Measurements from ENCODE around the gene CDK13.
"Not testable (repeated sequence)": the region's sequence is repeated elsewhere in the genome, so short reads cannot be mapped to it uniquely, and the experiment has no call there.

The CDK13 gene

DNA sequence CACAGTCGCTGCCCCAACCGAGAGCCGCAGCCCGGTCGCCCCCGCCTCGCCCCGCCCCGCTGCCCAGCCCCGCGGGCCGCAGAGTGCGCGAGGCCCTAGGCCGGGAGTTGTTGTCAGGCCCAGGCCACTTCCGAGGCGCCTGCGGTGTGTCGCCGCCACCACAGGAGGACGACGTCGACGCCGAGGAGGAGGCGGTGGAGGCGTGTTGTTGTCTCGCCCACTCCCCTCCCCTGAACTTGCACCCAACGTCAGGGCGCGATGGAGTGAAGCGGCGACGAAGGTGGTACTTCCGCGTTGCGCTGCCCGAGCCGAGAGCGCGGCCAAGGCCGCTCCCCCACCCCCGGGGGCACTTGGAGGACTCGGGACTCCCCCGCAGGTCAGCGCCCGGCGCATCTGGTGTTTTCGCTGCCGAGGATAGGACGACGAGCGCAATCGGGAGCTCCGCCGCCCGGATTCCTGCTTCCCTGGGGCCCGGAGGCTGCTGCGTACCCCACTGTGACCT is at the start of gene CDK13:
Gene CDK13 (plus strand): TSS at position 286 of the 502 bp plus-strand sequence. CDS start 386 bp downstream, outside the sequence.
- Mint-ChIP-seq H3K9me3 (no peaks in the 10 kb centered on the region), H3K36me3 (ENCODE audit: low read depth) (peaks cover 12% of the 10 kb centered on the region), H3K27me3 (ENCODE audit: low read depth) (peaks cover 3% of the 10 kb centered on the region), H3K4me1 (ENCODE audit: low read depth) (peaks cover 33% of the 10 kb centered on the region), H3K4me3 (peak within 1 kb of the TSS; percentile 96), H3K27ac (peak within 1 kb of the TSS; percentile 99)

DNA sequence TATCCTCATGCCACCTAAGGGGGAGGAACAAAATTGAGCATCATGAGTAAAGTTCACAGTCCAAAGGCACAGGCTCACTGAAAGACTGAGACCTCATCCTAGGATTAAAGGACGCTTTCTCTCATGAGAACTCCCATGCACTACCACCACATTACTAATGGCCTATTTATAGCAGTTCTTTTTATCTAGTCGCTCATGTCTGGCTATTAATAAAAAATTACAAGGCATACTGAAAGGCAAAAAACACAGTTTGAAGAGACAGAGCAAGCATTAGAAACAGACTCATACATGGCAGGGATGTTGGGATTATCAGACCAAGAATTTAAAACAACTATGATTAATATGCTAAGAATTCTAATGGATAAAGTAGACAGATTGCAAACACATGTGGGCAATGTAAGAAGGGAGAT is 46.0 kb upstream of the CDK13 start:
- Mint-ChIP-seq H3K36me3 (ENCODE audit: low read depth) (no peaks in the 10 kb centered on the region), H3K4me1 (ENCODE audit: low read depth) (no peaks in the 10 kb centered on the region), H3K27me3 (ENCODE audit: low read depth) (peaks cover 5% of the 10 kb centered on the region), H3K27ac (no peak overlapping the region), H3K9me3 (peaks cover 10% of the 10 kb centered on the region), H3K4me3 (no peak overlapping the region)

DNA sequence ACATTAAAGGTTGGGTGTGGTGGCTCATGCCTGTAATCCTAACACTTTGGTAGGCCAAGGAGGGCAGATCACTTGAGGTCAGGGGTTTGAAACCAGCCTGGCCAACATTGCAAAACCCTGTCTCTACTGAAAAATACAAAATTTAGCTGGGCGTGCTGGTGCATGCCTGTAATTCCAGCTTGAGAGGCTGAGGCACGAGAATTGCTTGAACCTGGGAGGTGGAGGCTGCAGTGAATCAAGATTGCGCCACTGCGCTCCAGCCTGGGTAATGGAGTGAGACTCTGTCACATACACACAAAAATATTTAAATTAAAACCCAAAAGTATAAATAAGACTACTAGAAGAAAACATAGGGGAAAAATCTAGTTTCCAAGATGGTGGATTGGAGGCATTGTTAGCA is 41.9 kb upstream of the CDK13 start:
- Mint-ChIP-seq H3K36me3 (ENCODE audit: low read depth) (no peaks in the 10 kb centered on the region), H3K4me1 (ENCODE audit: low read depth) (no peaks in the 10 kb centered on the region), H3K4me3 (no peak overlapping the region), H3K27ac (no peak overlapping the region), H3K9me3 (peaks cover 10% of the 10 kb centered on the region), H3K27me3 (ENCODE audit: low read depth) (no peaks in the 10 kb centered on the region)

DNA sequence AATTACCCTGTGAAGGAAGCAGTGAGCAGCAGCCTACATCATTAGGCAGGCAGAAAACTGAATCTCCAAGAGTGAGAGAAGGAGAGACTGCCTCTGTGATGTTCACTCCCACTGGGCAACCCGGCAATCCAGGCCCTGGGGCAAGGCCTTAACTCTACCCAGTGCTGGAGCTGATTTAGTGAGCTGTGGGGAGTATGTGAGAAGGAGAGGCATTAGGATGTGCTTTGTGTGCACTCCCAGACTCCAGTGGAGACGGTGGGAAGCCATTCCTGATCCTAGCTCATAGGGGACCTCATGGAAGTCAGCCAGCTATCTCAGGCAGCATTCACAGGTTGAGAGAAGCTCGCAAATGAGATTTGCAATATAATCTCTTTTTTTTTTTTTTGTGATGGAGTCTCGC is 41.1 kb upstream of the CDK13 start:
- Mint-ChIP-seq H3K27ac (no peak overlapping the region), H3K4me1 (ENCODE audit: low read depth) (no peaks in the 10 kb centered on the region), H3K27me3 (ENCODE audit: low read depth) (no peaks in the 10 kb centered on the region), H3K36me3 (ENCODE audit: low read depth) (no peaks in the 10 kb centered on the region), H3K4me3 (no peak overlapping the region), H3K9me3 (peaks cover 10% of the 10 kb centered on the region)

DNA sequence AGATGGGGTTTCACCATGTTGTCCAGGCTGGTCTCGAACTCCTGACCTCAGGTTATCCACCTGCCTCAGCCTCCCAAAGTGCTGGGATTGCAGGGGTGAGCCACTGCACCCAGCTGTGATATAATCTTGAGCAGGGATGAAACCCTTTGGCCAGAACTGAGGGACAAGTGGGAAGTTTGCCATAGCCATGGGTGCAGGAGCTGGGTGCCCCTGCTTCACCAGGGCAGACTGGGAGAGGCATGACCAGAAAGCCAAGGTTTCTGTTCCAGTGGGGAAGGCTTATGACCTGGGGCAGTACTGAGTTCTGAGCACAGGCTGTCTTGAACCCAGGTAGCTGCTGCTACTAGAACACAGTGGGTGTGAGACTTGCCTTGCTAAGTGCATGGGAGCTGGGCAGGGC is 40.5 kb upstream of the CDK13 start:
- H3K27me3 Mint-ChIP-seq (ENCODE audit: low read depth) = no peaks in the 10 kb centered on the region
- no peaks in the 10 kb centered on the region for H3K4me1 Mint-ChIP-seq (ENCODE audit: low read depth)
- H3K4me3 Mint-ChIP-seq = no peak overlapping the region
- no peaks in the 10 kb centered on the region for H3K36me3 Mint-ChIP-seq (ENCODE audit: low read depth)
- peaks cover 10% of the 10 kb centered on the region for H3K9me3 Mint-ChIP-seq
- no peak overlapping the region for H3K27ac Mint-ChIP-seq

DNA sequence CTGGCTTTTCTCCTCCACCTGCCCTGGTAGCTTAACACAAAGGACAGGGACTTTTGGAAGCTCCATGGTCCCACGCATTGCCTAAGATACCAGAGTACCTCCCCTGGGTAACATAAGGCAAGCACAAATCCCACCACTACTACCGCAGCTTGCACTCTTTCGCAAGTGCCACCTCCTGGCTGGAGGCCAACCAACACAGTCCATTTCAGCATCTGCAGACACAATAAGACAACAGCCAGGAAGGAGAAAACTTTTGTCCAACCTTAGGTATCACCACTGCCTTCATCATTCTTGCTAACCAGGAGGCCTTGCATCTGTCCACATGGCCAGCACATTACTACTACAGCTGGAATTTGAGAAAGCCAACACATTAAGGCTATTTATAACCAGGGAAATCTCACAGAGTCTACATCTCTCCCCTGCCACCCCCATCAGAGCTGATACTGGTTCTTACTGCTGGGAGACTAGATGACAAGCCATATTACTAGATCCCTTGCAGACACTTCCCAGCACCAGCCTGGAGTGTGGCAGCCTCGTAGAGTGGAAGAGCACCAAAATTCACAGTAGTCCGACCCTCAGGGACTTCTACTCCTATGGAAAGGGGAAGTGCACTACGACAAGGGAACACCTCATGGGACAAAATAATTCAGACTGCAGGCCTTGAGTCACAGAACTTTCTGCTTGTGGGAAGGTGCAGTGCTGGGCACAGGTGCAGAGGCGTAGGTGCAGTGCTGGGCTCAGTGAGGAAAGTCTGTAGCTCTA is 39.8 kb upstream of the CDK13 start:
- H3K27me3 Mint-ChIP-seq (ENCODE audit: low read depth) = no peaks in the 10 kb centered on the region
- H3K4me3 Mint-ChIP-seq = no peak overlapping the region
- peaks cover 10% of the 10 kb centered on the region for H3K9me3 Mint-ChIP-seq
- no peak overlapping the region for H3K27ac Mint-ChIP-seq
- H3K36me3 Mint-ChIP-seq (ENCODE audit: low read depth) = no peaks in the 10 kb centered on the region
- H3K4me1 Mint-ChIP-seq (ENCODE audit: low read depth) = peaks cover 4% of the 10 kb centered on the region

DNA sequence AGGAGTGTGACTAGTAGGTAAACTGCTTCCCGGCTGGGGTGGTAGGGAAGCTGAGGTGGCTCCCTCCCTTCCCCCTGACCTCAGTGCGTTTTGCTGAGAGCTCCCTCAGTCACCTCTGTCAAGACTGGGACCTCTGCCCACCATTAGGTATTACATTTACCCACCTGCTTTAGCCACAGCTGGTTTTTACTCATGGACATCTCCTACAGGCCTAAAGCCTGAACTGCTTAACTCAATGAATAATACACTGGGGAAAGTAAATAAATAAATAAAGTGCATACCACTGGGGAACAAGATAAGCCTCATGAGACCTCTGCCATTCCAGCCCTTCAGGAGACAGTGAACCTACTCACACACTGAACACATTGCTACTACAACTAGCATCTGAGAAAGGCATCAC is 38.9 kb upstream of the CDK13 start:
- Mint-ChIP-seq H3K27ac (no peak overlapping the region), H3K36me3 (ENCODE audit: low read depth) (no peaks in the 10 kb centered on the region), H3K9me3 (peaks cover 10% of the 10 kb centered on the region), H3K4me1 (ENCODE audit: low read depth) (peaks cover 7% of the 10 kb centered on the region), H3K4me3 (no peak overlapping the region), H3K27me3 (ENCODE audit: low read depth) (no peaks in the 10 kb centered on the region)

DNA sequence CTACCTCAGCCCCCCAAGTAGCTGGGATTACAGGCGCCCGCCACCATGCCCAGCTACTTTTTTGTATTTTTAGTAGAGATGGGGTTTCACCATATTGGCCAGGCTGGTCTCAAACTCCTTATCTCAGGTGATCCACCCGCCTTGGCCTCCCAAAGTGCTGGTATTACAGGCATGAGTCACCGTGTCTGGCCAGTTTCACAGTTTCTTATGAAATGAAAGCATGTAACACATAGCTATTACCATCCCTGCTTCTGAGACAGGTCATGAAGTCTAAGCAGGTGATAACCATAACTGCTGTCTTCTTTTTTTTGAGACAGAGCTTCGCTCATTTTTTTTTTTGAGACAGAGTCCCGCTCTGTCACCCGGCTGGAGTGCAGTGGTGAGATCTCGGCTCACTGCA is 34.2 kb upstream of the CDK13 start:
- not testable (repeated sequence) for H3K36me3 Mint-ChIP-seq (ENCODE audit: low read depth)

DNA sequence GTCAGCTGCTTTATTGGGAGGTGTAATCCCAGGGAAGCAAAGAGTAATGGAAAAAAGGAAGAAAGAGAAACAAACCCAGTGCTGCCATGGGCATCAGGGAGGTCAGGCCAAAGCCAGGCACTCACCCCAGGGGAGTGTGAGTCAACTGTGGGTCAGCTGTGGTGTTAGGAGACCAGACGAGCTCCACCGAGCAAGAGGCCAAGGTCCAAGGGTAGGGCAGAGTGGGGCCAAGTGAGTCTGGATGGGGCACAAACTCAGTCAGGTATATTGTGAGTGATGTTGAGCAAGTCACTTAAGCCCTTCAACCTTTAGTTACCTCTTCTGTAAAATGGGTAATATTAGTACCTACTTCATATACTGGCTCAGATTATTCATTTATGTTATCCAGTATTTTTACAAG is 30.4 kb upstream of the CDK13 start:
- Mint-ChIP-seq H3K27me3 (ENCODE audit: low read depth) (peaks cover 17% of the 10 kb centered on the region), H3K9me3 (no peaks in the 10 kb centered on the region), H3K4me1 (ENCODE audit: low read depth) (peaks cover 7% of the 10 kb centered on the region), H3K36me3 (ENCODE audit: low read depth) (no peaks in the 10 kb centered on the region), H3K4me3 (no peak overlapping the region), H3K27ac (no peak overlapping the region)

More for the DNA sequence above, 34.2 kb upstream of the CDK13 start:
- H3K27ac Mint-ChIP-seq; H3K4me3 Mint-ChIP-seq; H3K9me3 Mint-ChIP-seq; H3K4me1 Mint-ChIP-seq (ENCODE audit: low read depth); H3K27me3 Mint-ChIP-seq (ENCODE audit: low read depth): not testable (repeated sequence)

DNA sequence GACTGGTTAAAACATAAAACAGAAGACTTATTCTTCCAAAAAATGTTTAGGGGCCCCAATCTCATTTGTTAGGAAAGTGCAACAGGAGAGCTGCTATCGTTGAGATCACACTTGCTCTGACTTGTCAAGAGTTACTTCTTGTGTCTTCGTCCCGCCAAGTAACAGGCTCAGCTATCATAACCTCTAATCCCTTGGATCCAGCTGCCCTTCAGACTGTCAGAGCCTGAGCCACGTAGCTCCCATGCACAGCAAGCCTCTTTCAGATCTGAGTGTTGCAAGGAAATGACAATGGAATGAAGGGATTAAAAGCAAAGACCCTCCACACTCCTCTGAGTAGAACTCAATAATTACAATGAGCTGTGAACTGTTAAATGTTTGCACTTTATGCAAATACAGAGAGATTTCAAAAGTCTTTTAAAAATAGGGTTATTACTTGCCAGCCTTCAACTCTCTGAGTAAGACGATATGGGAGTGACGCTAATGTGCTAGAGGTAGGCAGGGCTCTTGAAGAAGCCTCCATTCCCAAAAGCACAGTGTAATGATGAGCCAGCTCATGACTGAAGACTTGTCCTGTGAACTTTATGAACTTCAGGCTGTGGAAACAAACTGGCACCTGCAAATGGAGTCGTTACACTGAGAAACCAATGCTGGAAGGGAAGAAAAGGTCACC is 28.4 kb upstream of the CDK13 start:
- H3K4me3 Mint-ChIP-seq = no peak overlapping the region
- H3K27ac Mint-ChIP-seq = no peak overlapping the region
- no peaks in the 10 kb centered on the region for H3K36me3 Mint-ChIP-seq (ENCODE audit: low read depth)
- no peaks in the 10 kb centered on the region for H3K4me1 Mint-ChIP-seq (ENCODE audit: low read depth)
- peaks cover 17% of the 10 kb centered on the region for H3K27me3 Mint-ChIP-seq (ENCODE audit: low read depth)
- H3K9me3 Mint-ChIP-seq = no peaks in the 10 kb centered on the region

DNA sequence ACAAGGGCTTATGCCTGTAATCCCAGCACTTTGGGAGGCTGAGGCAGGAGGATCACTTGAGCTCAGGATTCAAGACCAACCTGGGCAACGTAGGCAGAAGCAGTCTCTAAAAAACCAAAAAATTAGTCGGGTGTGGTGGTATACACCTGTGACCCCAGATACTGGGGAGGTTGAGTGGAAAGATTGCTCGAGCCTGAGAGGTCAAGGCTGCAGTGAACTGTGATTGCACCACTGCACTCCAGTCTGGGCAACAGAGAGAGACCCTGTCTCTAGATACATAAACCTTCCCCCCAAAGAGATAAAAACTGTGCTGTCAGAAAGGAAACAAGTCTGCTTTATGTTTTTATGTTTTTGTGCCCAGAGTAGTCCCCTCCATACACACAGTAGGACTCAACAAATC is 27.5 kb upstream of the CDK13 start:
- Mint-ChIP-seq H3K4me3 (no peak overlapping the region), H3K27ac (no peak overlapping the region), H3K27me3 (ENCODE audit: low read depth) (peaks cover 17% of the 10 kb centered on the region), H3K9me3 (no peaks in the 10 kb centered on the region), H3K4me1 (ENCODE audit: low read depth) (no peaks in the 10 kb centered on the region), H3K36me3 (ENCODE audit: low read depth) (no peaks in the 10 kb centered on the region)

DNA sequence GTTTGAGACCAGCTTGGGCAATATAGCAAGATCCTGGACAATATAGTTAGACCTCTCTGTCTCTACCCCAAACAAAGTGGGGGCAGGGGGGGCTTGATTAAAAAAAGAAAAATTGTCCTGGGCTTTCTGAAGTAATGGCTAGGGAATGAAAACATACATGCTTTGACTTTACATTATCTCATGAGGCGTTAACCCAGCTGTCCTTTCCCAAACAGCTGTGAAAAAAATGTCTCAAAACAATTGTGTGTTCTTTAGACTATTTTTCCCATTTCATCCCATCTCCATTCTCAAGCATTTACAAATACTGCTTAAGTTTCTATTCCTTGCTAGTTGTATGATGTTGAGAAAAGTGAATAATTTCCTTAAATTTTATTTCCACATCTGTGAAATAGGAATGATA is 27.0 kb upstream of the CDK13 start:
- no peak overlapping the region for H3K4me3 Mint-ChIP-seq
- no peaks in the 10 kb centered on the region for H3K36me3 Mint-ChIP-seq (ENCODE audit: low read depth)
- no peak overlapping the region for H3K27ac Mint-ChIP-seq
- H3K4me1 Mint-ChIP-seq (ENCODE audit: low read depth) = no peaks in the 10 kb centered on the region
- H3K27me3 Mint-ChIP-seq (ENCODE audit: low read depth) = peaks cover 17% of the 10 kb centered on the region
- no peaks in the 10 kb centered on the region for H3K9me3 Mint-ChIP-seq

DNA sequence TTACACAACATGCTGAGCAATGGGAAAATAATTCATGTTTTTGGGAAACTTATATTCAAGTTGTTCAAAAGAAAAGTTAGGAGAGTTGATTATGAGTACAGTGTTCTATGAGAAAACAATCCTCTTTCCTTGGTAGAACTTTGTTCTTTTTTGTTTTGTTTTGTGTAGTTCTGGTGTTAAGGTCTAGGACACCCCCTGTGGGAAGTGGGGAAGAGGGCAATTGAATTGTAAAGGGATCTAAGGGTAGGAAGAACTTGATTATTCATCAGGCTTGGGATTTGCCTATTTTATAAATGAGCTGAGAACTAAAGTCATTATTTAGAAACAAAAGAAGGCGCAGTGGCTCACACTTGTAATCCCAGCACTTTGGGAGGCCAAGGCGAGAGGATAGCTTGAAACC is 25.9 kb upstream of the CDK13 start:
- no peaks in the 10 kb centered on the region for H3K36me3 Mint-ChIP-seq (ENCODE audit: low read depth)

DNA sequence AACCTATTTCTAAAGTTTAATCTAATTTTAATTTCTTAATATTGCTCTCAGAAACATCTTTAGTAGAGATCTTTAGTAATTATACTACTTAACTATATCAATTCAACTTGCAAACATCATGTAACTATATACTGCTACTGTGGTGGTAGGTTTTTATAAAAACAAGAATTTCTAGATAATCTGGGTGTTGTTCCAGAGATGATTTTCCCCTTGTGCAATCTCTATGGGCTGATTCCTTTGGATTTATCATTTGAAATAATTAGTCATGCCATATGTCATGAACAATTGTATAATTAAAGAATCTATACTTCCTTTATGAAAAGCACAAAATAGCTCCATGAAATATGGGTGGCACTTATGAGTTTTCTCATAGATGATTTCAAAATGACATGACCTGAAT is 23.9 kb upstream of the CDK13 start:
- H3K36me3 Mint-ChIP-seq (ENCODE audit: low read depth) = no peaks in the 10 kb centered on the region
- peaks cover 8% of the 10 kb centered on the region for H3K27me3 Mint-ChIP-seq (ENCODE audit: low read depth)
- no peaks in the 10 kb centered on the region for H3K4me1 Mint-ChIP-seq (ENCODE audit: low read depth)
- no peak overlapping the region for H3K27ac Mint-ChIP-seq
- no peak overlapping the region for H3K4me3 Mint-ChIP-seq
- H3K9me3 Mint-ChIP-seq = no peaks in the 10 kb centered on the region

More for the DNA sequence above, 25.9 kb upstream of the CDK13 start:
- H3K27me3 Mint-ChIP-seq (ENCODE audit: low read depth) = peaks cover 12% of the 10 kb centered on the region
- H3K4me1 Mint-ChIP-seq (ENCODE audit: low read depth) = no peaks in the 10 kb centered on the region
- H3K9me3 Mint-ChIP-seq = no peaks in the 10 kb centered on the region
- H3K4me3 Mint-ChIP-seq = no peak overlapping the region
- H3K27ac Mint-ChIP-seq = no peak overlapping the region

DNA sequence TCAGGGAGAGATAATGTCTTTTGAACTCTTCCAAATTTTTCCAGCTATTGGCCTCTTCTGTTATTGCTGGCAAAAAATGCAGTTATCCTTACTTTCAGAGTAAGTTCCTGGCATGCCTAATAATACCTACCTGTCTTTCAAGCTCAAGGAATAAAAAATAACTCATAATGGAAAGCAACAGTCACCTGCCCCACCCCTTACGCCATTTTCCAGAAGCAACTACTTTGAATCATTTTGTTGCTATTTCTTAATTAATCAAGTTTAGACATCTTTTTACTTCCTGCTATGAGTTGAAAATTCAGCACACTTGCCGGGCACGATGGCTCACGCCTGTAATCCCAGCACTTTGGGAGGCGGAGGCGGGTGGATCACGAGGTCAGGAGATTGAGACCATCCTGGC is 23.0 kb upstream of the CDK13 start:
- Mint-ChIP-seq H3K36me3 (ENCODE audit: low read depth) (no peaks in the 10 kb centered on the region), H3K4me3 (no peak overlapping the region), H3K27ac (no peak overlapping the region), H3K27me3 (ENCODE audit: low read depth) (peaks cover 5% of the 10 kb centered on the region), H3K4me1 (ENCODE audit: low read depth) (no peaks in the 10 kb centered on the region), H3K9me3 (no peaks in the 10 kb centered on the region)
